ENCODE measurements around the gene TLE4. TPM values are rescaled to one million over a fixed set of nuclear protein-coding genes. Genes with fewer than 3 reads are reported as not detected.
A peak's percentile ranks its signal among the peaks of the same experiment; 100 is the strongest.

Gene TLE4
- 10.3 TPM for total RNA-seq
- long read RNA-seq, partial matches to known transcripts: 1 of 1 reads
- long read RNA-seq, other reads (novel, unspliced or antisense): 0 of 1 reads

- peaks cover 14% of the 10 kb centered on the region for H3K27me3 ChIP-seq (ENCODE audit: low read depth)
- intact Hi-C loops (cut with micrococcal nuclease): no loop called here
- H3K27ac ChIP-seq (replicated peaks): peak within 1 kb of the TSS; percentile 93
- H3K4me1 ChIP-seq: peaks cover 50% of the 10 kb centered on the region
- H3K4me3 ChIP-seq: peak within 1 kb of the TSS; percentile 97
- peaks cover 6% of the 10 kb centered on the region for H3K9me3 ChIP-seq (replicated peaks)
- peak; percentile 100 for DNase-seq
- no peaks in the 10 kb centered on the region for H3K36me3 ChIP-seq
- no peak for TF ChIP-seq CTCF (IDR thresholded peaks at IDR 0.05; ENCODE audit: borderline replicate concordance)
Measured at GRCh38 chr9:79571309-79572031, at the start of gene TLE4. TSS of gene TLE4 (plus strand) at chr9:79571965. CDS start at chr9:79572791, 826 bp downstream.

GRCh38 chr9:79522793-79523192, 49.0 kb upstream of the TLE4 start:
- DNase-seq: no peak
- intact Hi-C loops (cut with micrococcal nuclease): no loop called here
- H3K4me3 ChIP-seq: no peak overlapping the region
- no peak for TF ChIP-seq CTCF (IDR thresholded peaks at IDR 0.05; ENCODE audit: borderline replicate concordance)
- peaks cover 10% of the 10 kb centered on the region for H3K9me3 ChIP-seq (replicated peaks)
- H3K4me1 ChIP-seq: no peaks in the 10 kb centered on the region
- H3K27me3 ChIP-seq (ENCODE audit: low read depth): peaks cover 4% of the 10 kb centered on the region
- no peak overlapping the region for H3K27ac ChIP-seq (replicated peaks)
- no peaks in the 10 kb centered on the region for H3K36me3 ChIP-seq

- intact Hi-C loops (cut with micrococcal nuclease): no loop called here
- no peak for TF ChIP-seq CTCF (IDR thresholded peaks at IDR 0.05; ENCODE audit: borderline replicate concordance)
- Histone ChIP-seq H3K27ac (replicated peaks) (no peak overlapping the region), H3K27me3 (ENCODE audit: low read depth) (peaks cover 4% of the 10 kb centered on the region), H3K4me1 (no peaks in the 10 kb centered on the region), H3K36me3 (no peaks in the 10 kb centered on the region), H3K9me3 (replicated peaks) (peaks cover 10% of the 10 kb centered on the region), H3K4me3 (no peak overlapping the region)
- no peak for DNase-seq
Measured at GRCh38 chr9:79524266-79524665, 47.5 kb upstream of the TLE4 start.

- no peak for DNase-seq
- H3K9me3 ChIP-seq (replicated peaks): peaks cover 10% of the 10 kb centered on the region
- intact Hi-C loops (cut with micrococcal nuclease): no loop called here
- peaks cover 4% of the 10 kb centered on the region for H3K27me3 ChIP-seq (ENCODE audit: low read depth)
- no peaks in the 10 kb centered on the region for H3K36me3 ChIP-seq
- H3K4me1 ChIP-seq: no peaks in the 10 kb centered on the region
- no peak overlapping the region for H3K4me3 ChIP-seq
- H3K27ac ChIP-seq (replicated peaks): no peak overlapping the region
- no peak for TF ChIP-seq CTCF (IDR thresholded peaks at IDR 0.05; ENCODE audit: borderline replicate concordance)
Measured at GRCh38 chr9:79526149-79526672, 45.6 kb upstream of the TLE4 start.

GRCh38 chr9:79535534-79535933, 36.2 kb upstream of the TLE4 start:
- H3K9me3 ChIP-seq (replicated peaks): peaks cover 14% of the 10 kb centered on the region
- no peak for DNase-seq
- TF ChIP-seq CTCF (IDR thresholded peaks at IDR 0.05; ENCODE audit: borderline replicate concordance): no peak
- H3K36me3 ChIP-seq: no peaks in the 10 kb centered on the region
- intact Hi-C loops (cut with micrococcal nuclease): no loop called here
- no peaks in the 10 kb centered on the region for H3K4me1 ChIP-seq
- H3K27me3 ChIP-seq (ENCODE audit: low read depth): no peaks in the 10 kb centered on the region
- no peak overlapping the region for H3K27ac ChIP-seq (replicated peaks)
- H3K4me3 ChIP-seq: no peak overlapping the region

Measured in left ventricle myocardium inferior (tissue), 1 donor.